B cell (primary cell): ENCODE results near the gene IFIT5. TPM values are rescaled to one million over a fixed set of nuclear protein-coding genes. Genes with fewer than 3 reads are reported as not detected.

Experiments used
- ATAC-seq: fragments of 200-7000 bp; cut with Tn5 transposase; one replicate; pipeline ENCODE4 v1.10.0; 2021; ENCODE audit warnings: low read depth, mild to moderate bottlenecking, moderate number of reproducible peaks, moderate library complexity
- CTCF ChIA-PET: fragments of 350-600 bp; sonication (Branson Sonifier 250); formaldehyde crosslinking; loops from one replicate; lab custom pipeline; 2021; ENCODE audit warnings: antibody characterized with exemption, inconsistent platforms; lab: Charles Lee
- POLR2A ChIA-PET: fragments of 350-600 bp; sonication (Branson Sonifier 250); formaldehyde crosslinking; loops from one replicate; lab custom pipeline; 2021; ENCODE audit warnings: antibody characterized with exemption; lab: Charles Lee
- DNase-seq: peaks from one replicate; pipeline ENCODE4 v3.0.0; 2013
- H2AFZ ChIP-seq: 2 replicates; pipeline ENCODE4 v1.6.1; 2012; ENCODE audit warnings: mild to moderate bottlenecking, low read depth, low read length; ENCODE audit not compliant: insufficient read depth, poor library complexity, severe bottlenecking
- H3K27ac ChIP-seq, 2 donors: 1 replicate in 1 of 2; 2 replicates in 1 of 2; pipeline ENCODE4 v1.5.1; 2012 to 2013; ENCODE audit warnings: low read length in 2 of 2, mild to moderate bottlenecking in 2 of 2, moderate library complexity in 1 of 2
- H3K27me3 ChIP-seq, 4 experiments: fragments of 200-600 bp in 1 of 4; sonication (generic) in 1 of 4; replicated peaks in 1 of 4; 1 replicate in 2 of 4; 2 replicates in 2 of 4; pipeline versions ENCODE4 v1.6.1 to v1.7.0; 2013 to 2016; ENCODE audit warnings: low read length in 3 of 4, mild to moderate bottlenecking in 2 of 4, mixed read lengths in 1 of 4, moderate library complexity in 1 of 4; ENCODE audit not compliant: insufficient read depth in 4 of 4, control insufficient read depth in 3 of 4; ENCODE audit errors: control extremely low read depth in 1 of 4
- H3K36me3 ChIP-seq, 2 experiments: replicated peaks in 1 of 2; 1 replicate in 1 of 2; 2 replicates in 1 of 2; pipeline versions ENCODE4 v1.6.1 to v1.7.1; 2013; ENCODE audit warnings: low read length in 1 of 2; ENCODE audit not compliant: insufficient read depth in 2 of 2, control insufficient read depth in 1 of 2; ENCODE audit errors: control extremely low read depth in 1 of 2, extremely low read depth in 1 of 2
- H3K4me1 ChIP-seq, 2 donors: fragments of 200-600 bp in 1 of 2; sonication (generic) in 1 of 2; 1 replicate in 1 of 2; 2 replicates in 1 of 2; pipeline versions ENCODE4 v1.5.1 to v1.6.1; 2013 to 2017; ENCODE audit warnings: low read length in 2 of 2; ENCODE audit not compliant: control insufficient read depth in 2 of 2, insufficient read depth in 2 of 2
- H3K4me2 ChIP-seq: replicated peaks from 2 replicates; pipeline ENCODE3; 2012; ENCODE audit warnings: mild to moderate bottlenecking, low read depth, low read length; ENCODE audit not compliant: poor library complexity, severe bottlenecking
- H3K4me3 ChIP-seq, 5 experiments: fragments of 200-600 bp in 1 of 5; sonication (generic) in 1 of 5; 1 replicate in 3 of 5; 2 replicates in 2 of 5; pipeline versions ENCODE4 v1.5.1 to v1.7.0; 2011 to 2016; ENCODE audit warnings: low read length in 4 of 5, mild to moderate bottlenecking in 4 of 5, low read depth in 2 of 5, control low read depth in 1 of 5, moderate library complexity in 1 of 5; ENCODE audit not compliant: insufficient read depth in 1 of 5; ENCODE audit errors: control extremely low read depth in 1 of 5, extremely low read depth in 1 of 5
- H3K79me2 ChIP-seq: fragments of 200-600 bp; sonication (generic); one replicate; pipeline ENCODE4 v1.6.0; 2016; ENCODE audit warnings: low read length; ENCODE audit not compliant: control insufficient read depth, insufficient read depth
- H3K9ac ChIP-seq: fragments of 200-600 bp; sonication (generic); 2 replicates; pipeline ENCODE4 v1.6.1; 2017; ENCODE audit warnings: mild to moderate bottlenecking, low read length, moderate library complexity
- H3K9me3 ChIP-seq, 3 donors: one replicate each; pipeline versions ENCODE4 v1.6.1 to v1.7.1; 2013; ENCODE audit warnings: low read length in 2 of 3; ENCODE audit not compliant: control insufficient read depth in 2 of 3, insufficient read depth in 1 of 3; ENCODE audit errors: control extremely low read depth in 1 of 3
- H4K20me1 ChIP-seq: 2 replicates; pipeline ENCODE4 v1.6.0; 2012; ENCODE audit warnings: mild to moderate bottlenecking, low read length; ENCODE audit not compliant: insufficient read depth, control insufficient read depth, poor library complexity, severe bottlenecking
- H3K27ac Mint-ChIP-seq: one replicate; pipeline ENCODE4 v1.8.0; 2021; ENCODE audit warnings: mixed read lengths
- H3K27me3 Mint-ChIP-seq: one replicate; pipeline ENCODE4 v1.8.0; 2021; ENCODE audit warnings: mixed read lengths
- H3K4me1 Mint-ChIP-seq: one replicate; pipeline ENCODE4 v1.8.0; 2021; ENCODE audit warnings: mixed read lengths
- H3K4me3 Mint-ChIP-seq: one replicate; pipeline ENCODE4 v1.8.0; 2021; ENCODE audit warnings: mixed read lengths
- H3K9me3 Mint-ChIP-seq: one replicate; pipeline ENCODE4 v1.8.0; 2022; ENCODE audit warnings: mixed read lengths; ENCODE audit not compliant: insufficient read depth
- EZH2 ChIP-seq: IDR thresholded peaks from 2 replicates; pipeline ENCODE4 v1.6.1; 2012; ENCODE audit warnings: borderline replicate concordance, low read depth, mild to moderate bottlenecking, moderate library complexity, low read length; ENCODE audit not compliant: insufficient read depth, poor library complexity, severe bottlenecking
- WGBS: methylation state at CpG from one replicate; pipeline ENCODE4 v1.1.5; 2013; ENCODE audit warnings: missing lambda C conversion rate; ENCODE audit not compliant: insufficient coverage; 5-methylcytosine and 5-hydroxymethylcytosine counted together
- intact Hi-C: fragments of 100-400 bp; cut with micrococcal nuclease; formaldehyde crosslinking; loops from one replicate; pipeline ENCODE4 v1.10.0; 2022
- polyA plus RNA-seq: library from polyadenylated mRNA; depleted of rRNA; stranded (reverse); fragments of >200 nt; gene quantifications from 2 replicates; pipeline ENCODE4 v1.2.3, GENCODE V29; 2012
- total RNA-seq, 2 donors: library from RNA; stranded (reverse); fragments of 120-200 nt in 1 of 2; gene quantifications; 1 replicate in 1 of 2; 2 replicates in 1 of 2; pipeline versions ENCODE4 v1.2.3 to v1.2.4, GENCODE V29; 2013 to 2022
- TF ChIP-seq, protein P1 (sequence below): fragments of 200-600 bp; IDR thresholded peaks from one replicate; pipeline ENCODE4 v1.8.0; 2022; ENCODE audit warnings: antibody characterized with exemption, mild to moderate bottlenecking

IFIT5 gene
- total and polyA plus RNA-seq, 2 donors (not counting 1 experiment from before 2014, with no cell fraction given): 7.0 to 23.2 TPM

- Mint-ChIP-seq H3K27ac (no peak overlapping the region), H3K9me3 (no peaks in the 10 kb centered on the region), H3K4me3 (no peak overlapping the region), H3K27me3 (peaks cover 7% of the 10 kb centered on the region), H3K4me1 (peaks cover 2% of the 10 kb centered on the region)
- Histone ChIP-seq H3K79me2 (no peaks in the 10 kb centered on the region), H2AFZ (no peak overlapping the region), H3K4me1 (peaks cover 0 to 2% of the 10 kb centered on the region in 2 donors), H3K4me2 (no peak overlapping the region), H4K20me1 (no peaks in the 10 kb centered on the region), H3K9me3 (no peaks in the 10 kb centered on the region), H3K9ac (no peak overlapping the region), H3K27me3 (no peaks in the 10 kb centered on the region), H3K27ac (no peak overlapping the region), H3K36me3 (no peaks in the 10 kb centered on the region), H3K4me3 (no peak overlapping the region)
- ATAC-seq: no peak
- DNase-seq: no peak
- 89% methylated on average over 3 of the region's 9 CpGs for WGBS
- CTCF ChIA-PET: no interaction called here
- TF ChIP-seq, protein P1, sequence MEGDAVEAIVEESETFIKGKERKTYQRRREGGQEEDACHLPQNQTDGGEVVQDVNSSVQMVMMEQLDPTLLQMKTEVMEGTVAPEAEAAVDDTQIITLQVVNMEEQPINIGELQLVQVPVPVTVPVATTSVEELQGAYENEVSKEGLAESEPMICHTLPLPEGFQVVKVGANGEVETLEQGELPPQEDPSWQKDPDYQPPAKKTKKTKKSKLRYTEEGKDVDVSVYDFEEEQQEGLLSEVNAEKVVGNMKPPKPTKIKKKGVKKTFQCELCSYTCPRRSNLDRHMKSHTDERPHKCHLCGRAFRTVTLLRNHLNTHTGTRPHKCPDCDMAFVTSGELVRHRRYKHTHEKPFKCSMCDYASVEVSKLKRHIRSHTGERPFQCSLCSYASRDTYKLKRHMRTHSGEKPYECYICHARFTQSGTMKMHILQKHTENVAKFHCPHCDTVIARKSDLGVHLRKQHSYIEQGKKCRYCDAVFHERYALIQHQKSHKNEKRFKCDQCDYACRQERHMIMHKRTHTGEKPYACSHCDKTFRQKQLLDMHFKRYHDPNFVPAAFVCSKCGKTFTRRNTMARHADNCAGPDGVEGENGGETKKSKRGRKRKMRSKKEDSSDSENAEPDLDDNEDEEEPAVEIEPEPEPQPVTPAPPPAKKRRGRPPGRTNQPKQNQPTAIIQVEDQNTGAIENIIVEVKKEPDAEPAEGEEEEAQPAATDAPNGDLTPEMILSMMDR: no peak
- no peak for TF ChIP-seq EZH2
- intact Hi-C loops: loop anchor here (5.0 kb wide), 1 partner anchor 94 kb away; no protein-coding TSS in a partner anchor
- POLR2A ChIA-PET: no interaction called here
These were observed 54.0 kb downstream of the IFIT5 start for GRCh38 chr10:89468191-89468965.

GRCh38 chr10:89469517-89469916, 55.1 kb downstream of the IFIT5 start:
- H3K4me2 ChIP-seq: no peak overlapping the region
- H3K27me3 Mint-ChIP-seq: peaks cover 10% of the 10 kb centered on the region
- TF ChIP-seq, protein P1: no peak
- no peak for TF ChIP-seq EZH2

More at GRCh38 chr10:89469517-89469916, 55.1 kb downstream of the IFIT5 start:
- H3K36me3 ChIP-seq: no peaks in the 10 kb centered on the region
- H3K4me1 ChIP-seq: peaks cover 0 to 2% of the 10 kb centered on the region in 2 donors
- H3K9ac ChIP-seq: no peak overlapping the region
- no peak overlapping the region for H2AFZ ChIP-seq
- Mint-ChIP-seq H3K27ac (no peak overlapping the region), H3K4me1 (peaks cover 2% of the 10 kb centered on the region), H3K4me3 (no peak overlapping the region), H3K9me3 (no peaks in the 10 kb centered on the region)
- DNase-seq (no peak), ATAC-seq (no peak)
- H3K9me3 ChIP-seq: no peaks in the 10 kb centered on the region
- CTCF ChIA-PET: no interaction called here
- H3K4me3 ChIP-seq: no peak overlapping the region
- no peaks in the 10 kb centered on the region for H4K20me1 ChIP-seq
- POLR2A ChIA-PET: interaction anchor here (0.6 kb wide), 1 partner anchor 23 kb away, joined by 3 read pairs; no protein-coding TSS in a partner anchor
- no peaks in the 10 kb centered on the region for H3K79me2 ChIP-seq
- intact Hi-C loops: loop anchor here (5.0 kb wide), 1 partner anchor 93 kb away; no protein-coding TSS in a partner anchor
- H3K27ac ChIP-seq: no peak overlapping the region
- H3K27me3 ChIP-seq: no peaks in the 10 kb centered on the region
